ENCODE results near the gene CKMT2. TPM values are rescaled to one million over a fixed set of nuclear protein-coding genes. Genes with fewer than 3 reads are reported as not detected.

Gene CKMT2
- total RNA-seq, 1 experiment from 2014 or later: 1.8 TPM

DNA sequence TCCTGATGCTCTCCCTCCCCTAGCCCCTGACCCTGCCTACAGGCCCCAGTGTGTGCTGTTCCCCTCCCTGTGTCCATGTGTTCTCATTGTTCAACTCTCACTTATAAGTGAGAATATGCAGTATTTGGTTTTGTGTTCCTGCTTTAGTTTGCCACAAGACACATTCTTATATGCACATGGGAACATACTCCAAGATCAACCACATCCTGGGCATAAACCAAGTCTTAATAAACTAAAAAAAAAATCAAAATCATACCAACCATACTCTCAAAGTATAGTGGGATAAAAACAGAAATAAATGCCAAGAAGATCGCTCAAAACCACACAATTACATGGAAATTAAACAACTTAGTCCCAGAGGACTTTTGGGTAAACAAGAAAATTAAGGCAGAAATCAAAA lies 57.0 kb downstream of the CKMT2 start (continued):
- TF ChIP-seq ARID4B (CRISPR knock-in tag; IDR thresholded peaks at IDR 0.05; ENCODE audit: borderline replicate concordance) (no peak), ZBTB21 (CRISPR knock-in tag; IDR thresholded peaks at IDR 0.05; ENCODE audit: borderline replicate concordance) (no peak), STAT6 (CRISPR knock-in tag; conservative IDR thresholded peaks at IDR 0.05; ENCODE audit: low read depth) (no peak), ZNF423 (CRISPR knock-in tag; IDR thresholded peaks at IDR 0.05) (no peak), NFE2L1 (CRISPR knock-in tag; IDR thresholded peaks at IDR 0.05) (no peak)
- TF ChIP-seq, protein P1, sequence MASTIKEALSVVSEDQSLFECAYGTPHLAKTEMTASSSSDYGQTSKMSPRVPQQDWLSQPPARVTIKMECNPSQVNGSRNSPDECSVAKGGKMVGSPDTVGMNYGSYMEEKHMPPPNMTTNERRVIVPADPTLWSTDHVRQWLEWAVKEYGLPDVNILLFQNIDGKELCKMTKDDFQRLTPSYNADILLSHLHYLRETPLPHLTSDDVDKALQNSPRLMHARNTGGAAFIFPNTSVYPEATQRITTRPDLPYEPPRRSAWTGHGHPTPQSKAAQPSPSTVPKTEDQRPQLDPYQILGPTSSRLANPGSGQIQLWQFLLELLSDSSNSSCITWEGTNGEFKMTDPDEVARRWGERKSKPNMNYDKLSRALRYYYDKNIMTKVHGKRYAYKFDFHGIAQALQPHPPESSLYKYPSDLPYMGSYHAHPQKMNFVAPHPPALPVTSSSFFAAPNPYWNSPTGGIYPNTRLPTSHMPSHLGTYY (CRISPR knock-in tag; IDR thresholded peaks at IDR 0.05): no peak
- TF ChIP-seq, protein P2, sequence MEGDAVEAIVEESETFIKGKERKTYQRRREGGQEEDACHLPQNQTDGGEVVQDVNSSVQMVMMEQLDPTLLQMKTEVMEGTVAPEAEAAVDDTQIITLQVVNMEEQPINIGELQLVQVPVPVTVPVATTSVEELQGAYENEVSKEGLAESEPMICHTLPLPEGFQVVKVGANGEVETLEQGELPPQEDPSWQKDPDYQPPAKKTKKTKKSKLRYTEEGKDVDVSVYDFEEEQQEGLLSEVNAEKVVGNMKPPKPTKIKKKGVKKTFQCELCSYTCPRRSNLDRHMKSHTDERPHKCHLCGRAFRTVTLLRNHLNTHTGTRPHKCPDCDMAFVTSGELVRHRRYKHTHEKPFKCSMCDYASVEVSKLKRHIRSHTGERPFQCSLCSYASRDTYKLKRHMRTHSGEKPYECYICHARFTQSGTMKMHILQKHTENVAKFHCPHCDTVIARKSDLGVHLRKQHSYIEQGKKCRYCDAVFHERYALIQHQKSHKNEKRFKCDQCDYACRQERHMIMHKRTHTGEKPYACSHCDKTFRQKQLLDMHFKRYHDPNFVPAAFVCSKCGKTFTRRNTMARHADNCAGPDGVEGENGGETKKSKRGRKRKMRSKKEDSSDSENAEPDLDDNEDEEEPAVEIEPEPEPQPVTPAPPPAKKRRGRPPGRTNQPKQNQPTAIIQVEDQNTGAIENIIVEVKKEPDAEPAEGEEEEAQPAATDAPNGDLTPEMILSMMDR (IDR thresholded peaks at IDR 0.05): no peak
- TF ChIP-seq, protein P3, sequence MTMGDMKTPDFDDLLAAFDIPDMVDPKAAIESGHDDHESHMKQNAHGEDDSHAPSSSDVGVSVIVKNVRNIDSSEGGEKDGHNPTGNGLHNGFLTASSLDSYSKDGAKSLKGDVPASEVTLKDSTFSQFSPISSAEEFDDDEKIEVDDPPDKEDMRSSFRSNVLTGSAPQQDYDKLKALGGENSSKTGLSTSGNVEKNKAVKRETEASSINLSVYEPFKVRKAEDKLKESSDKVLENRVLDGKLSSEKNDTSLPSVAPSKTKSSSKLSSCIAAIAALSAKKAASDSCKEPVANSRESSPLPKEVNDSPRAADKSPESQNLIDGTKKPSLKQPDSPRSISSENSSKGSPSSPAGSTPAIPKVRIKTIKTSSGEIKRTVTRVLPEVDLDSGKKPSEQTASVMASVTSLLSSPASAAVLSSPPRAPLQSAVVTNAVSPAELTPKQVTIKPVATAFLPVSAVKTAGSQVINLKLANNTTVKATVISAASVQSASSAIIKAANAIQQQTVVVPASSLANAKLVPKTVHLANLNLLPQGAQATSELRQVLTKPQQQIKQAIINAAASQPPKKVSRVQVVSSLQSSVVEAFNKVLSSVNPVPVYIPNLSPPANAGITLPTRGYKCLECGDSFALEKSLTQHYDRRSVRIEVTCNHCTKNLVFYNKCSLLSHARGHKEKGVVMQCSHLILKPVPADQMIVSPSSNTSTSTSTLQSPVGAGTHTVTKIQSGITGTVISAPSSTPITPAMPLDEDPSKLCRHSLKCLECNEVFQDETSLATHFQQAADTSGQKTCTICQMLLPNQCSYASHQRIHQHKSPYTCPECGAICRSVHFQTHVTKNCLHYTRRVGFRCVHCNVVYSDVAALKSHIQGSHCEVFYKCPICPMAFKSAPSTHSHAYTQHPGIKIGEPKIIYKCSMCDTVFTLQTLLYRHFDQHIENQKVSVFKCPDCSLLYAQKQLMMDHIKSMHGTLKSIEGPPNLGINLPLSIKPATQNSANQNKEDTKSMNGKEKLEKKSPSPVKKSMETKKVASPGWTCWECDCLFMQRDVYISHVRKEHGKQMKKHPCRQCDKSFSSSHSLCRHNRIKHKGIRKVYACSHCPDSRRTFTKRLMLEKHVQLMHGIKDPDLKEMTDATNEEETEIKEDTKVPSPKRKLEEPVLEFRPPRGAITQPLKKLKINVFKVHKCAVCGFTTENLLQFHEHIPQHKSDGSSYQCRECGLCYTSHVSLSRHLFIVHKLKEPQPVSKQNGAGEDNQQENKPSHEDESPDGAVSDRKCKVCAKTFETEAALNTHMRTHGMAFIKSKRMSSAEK (CRISPR knock-in tag; IDR thresholded peaks at IDR 0.05; ENCODE audit: borderline replicate concordance): no peak

- ChIA-PET CTCF (no interaction called here), POLR2A (interaction anchor here (1.3 kb wide), 1 partner anchor 10 kb away, joined by 3 read pairs; the partner anchor contains the start of gene ZCCHC9)
- Mint-ChIP-seq H3K27ac (no peak overlapping the region), H3K4me1 (no peaks in the 10 kb centered on the region), H3K9me3 (peaks cover 41% of the 10 kb centered on the region), H3K4me3 (no peak overlapping the region), H3K36me3 (peaks cover 44% of the 10 kb centered on the region), H3K27me3 (ENCODE audit: low read depth) (no peaks in the 10 kb centered on the region)
- ATAC-seq (no peak), DNase-seq (ENCODE audit: low spot score) (no peak)
- TF ChIP-seq TEAD1 (CRISPR knock-in tag; IDR thresholded peaks at IDR 0.05) (no peak), ZMAT4 (CRISPR knock-in tag; IDR thresholded peaks at IDR 0.05) (no peak), JUN (CRISPR knock-in tag; IDR thresholded peaks at IDR 0.05) (no peak), NR2C2 (CRISPR knock-in tag; IDR thresholded peaks at IDR 0.05) (no peak), GRHL2 (CRISPR knock-in tag; IDR thresholded peaks at IDR 0.05; ENCODE audit: insufficient replicate concordance, severe bottlenecking) (no peak)
- TF ChIP-seq, protein P1 (CRISPR knock-in tag; IDR thresholded peaks at IDR 0.05): no peak
- TF ChIP-seq, protein P4, sequence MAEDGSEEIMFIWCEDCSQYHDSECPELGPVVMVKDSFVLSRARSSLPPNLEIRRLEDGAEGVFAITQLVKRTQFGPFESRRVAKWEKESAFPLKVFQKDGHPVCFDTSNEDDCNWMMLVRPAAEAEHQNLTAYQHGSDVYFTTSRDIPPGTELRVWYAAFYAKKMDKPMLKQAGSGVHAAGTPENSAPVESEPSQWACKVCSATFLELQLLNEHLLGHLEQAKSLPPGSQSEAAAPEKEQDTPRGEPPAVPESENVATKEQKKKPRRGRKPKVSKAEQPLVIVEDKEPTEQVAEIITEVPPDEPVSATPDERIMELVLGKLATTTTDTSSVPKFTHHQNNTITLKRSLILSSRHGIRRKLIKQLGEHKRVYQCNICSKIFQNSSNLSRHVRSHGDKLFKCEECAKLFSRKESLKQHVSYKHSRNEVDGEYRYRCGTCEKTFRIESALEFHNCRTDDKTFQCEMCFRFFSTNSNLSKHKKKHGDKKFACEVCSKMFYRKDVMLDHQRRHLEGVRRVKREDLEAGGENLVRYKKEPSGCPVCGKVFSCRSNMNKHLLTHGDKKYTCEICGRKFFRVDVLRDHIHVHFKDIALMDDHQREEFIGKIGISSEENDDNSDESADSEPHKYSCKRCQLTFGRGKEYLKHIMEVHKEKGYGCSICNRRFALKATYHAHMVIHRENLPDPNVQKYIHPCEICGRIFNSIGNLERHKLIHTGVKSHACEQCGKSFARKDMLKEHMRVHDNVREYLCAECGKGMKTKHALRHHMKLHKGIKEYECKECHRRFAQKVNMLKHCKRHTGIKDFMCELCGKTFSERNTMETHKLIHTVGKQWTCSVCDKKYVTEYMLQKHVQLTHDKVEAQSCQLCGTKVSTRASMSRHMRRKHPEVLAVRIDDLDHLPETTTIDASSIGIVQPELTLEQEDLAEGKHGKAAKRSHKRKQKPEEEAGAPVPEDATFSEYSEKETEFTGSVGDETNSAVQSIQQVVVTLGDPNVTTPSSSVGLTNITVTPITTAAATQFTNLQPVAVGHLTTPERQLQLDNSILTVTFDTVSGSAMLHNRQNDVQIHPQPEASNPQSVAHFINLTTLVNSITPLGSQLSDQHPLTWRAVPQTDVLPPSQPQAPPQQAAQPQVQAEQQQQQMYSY (CRISPR knock-in tag; IDR thresholded peaks at IDR 0.05): no peak
Measured at GRCh38 chr5:81292130-81292529, 59.0 kb downstream of the CKMT2 start.

Data from WTC11 (cell line).